ENCODE measurements around the gene C14orf119.

Gene C14orf119

GRCh38 chr14:23047751-23048693, 47.3 kb upstream of the C14orf119 start:
- H4K20me1 ChIP-seq (ENCODE audit: low read depth, low read length): no peaks in the 10 kb centered on the region
- no peaks in the 10 kb centered on the region for H3K9me2 ChIP-seq (replicated peaks; ENCODE audit: insufficient read depth, low read length)
- no peaks in the 10 kb centered on the region for H3K36me3 ChIP-seq (ENCODE audit: low read length)
- no peaks in the 10 kb centered on the region for H3K79me2 ChIP-seq (ENCODE audit: insufficient read depth, low read length)
- H3K4me2 ChIP-seq (ENCODE audit: low read depth, low read length, poor library complexity, severe bottlenecking): no peak overlapping the region
- no peak overlapping the region for H3K9ac ChIP-seq (ENCODE audit: low read length)
- H3K27me3 ChIP-seq (ENCODE audit: low read length): no peaks in the 10 kb centered on the region
- no peak overlapping the region for H2AFZ ChIP-seq (ENCODE audit: low read depth, low read length, severe bottlenecking)
- H3F3A ChIP-seq (ENCODE audit: insufficient read depth): no peaks in the 10 kb centered on the region
- H3K4me3 ChIP-seq (ENCODE audit: insufficient read depth, low read length, poor library complexity, severe bottlenecking): no peak overlapping the region
- H3K27ac ChIP-seq (ENCODE audit: low read depth, low read length): no peak overlapping the region
- TF ChIP-seq EZH2phosphoT487 (conservative IDR thresholded peaks at IDR 0.05; ENCODE audit: low read length): no peak
- no peak for TF ChIP-seq CTCF (IDR thresholded peaks at IDR 0.05; ENCODE audit: insufficient read depth, low read length, poor library complexity, severe bottlenecking)
- no peaks in the 10 kb centered on the region for H3K9me3 ChIP-seq (ENCODE audit: insufficient read depth, low read length)

GRCh38 chr14:23049011-23049410, 46.3 kb upstream of the C14orf119 start:
- H3K79me2 ChIP-seq (ENCODE audit: insufficient read depth, low read length): no peaks in the 10 kb centered on the region
- H3K9me3 ChIP-seq (ENCODE audit: insufficient read depth, low read length): no peaks in the 10 kb centered on the region
- H3K9ac ChIP-seq (ENCODE audit: low read length): no peak overlapping the region
- no peaks in the 10 kb centered on the region for H4K20me1 ChIP-seq (ENCODE audit: low read depth, low read length)
- H3K4me2 ChIP-seq (ENCODE audit: low read depth, low read length, poor library complexity, severe bottlenecking): no peak overlapping the region
- H3K27ac ChIP-seq (ENCODE audit: low read depth, low read length): no peak overlapping the region
- no peak overlapping the region for H3K4me3 ChIP-seq (ENCODE audit: insufficient read depth, low read length, poor library complexity, severe bottlenecking)
- no peaks in the 10 kb centered on the region for H3F3A ChIP-seq (ENCODE audit: insufficient read depth)
- no peaks in the 10 kb centered on the region for H3K27me3 ChIP-seq (ENCODE audit: low read length)
- H3K9me2 ChIP-seq (replicated peaks; ENCODE audit: insufficient read depth, low read length): no peaks in the 10 kb centered on the region
- H2AFZ ChIP-seq (ENCODE audit: low read depth, low read length, severe bottlenecking): no peak overlapping the region
- H3K36me3 ChIP-seq (ENCODE audit: low read length): no peaks in the 10 kb centered on the region
- TF ChIP-seq CTCF (IDR thresholded peaks at IDR 0.05; ENCODE audit: insufficient read depth, low read length, poor library complexity, severe bottlenecking) (no peak), EZH2phosphoT487 (conservative IDR thresholded peaks at IDR 0.05; ENCODE audit: low read length) (no peak)

GRCh38 chr14:23051141-23052057, 43.9 kb upstream of the C14orf119 start:
- no peak overlapping the region for H3K27ac ChIP-seq (ENCODE audit: low read depth, low read length)
- H3K9ac ChIP-seq (ENCODE audit: low read length): no peak overlapping the region
- no peaks in the 10 kb centered on the region for H3K27me3 ChIP-seq (ENCODE audit: low read length)
- H3K4me3 ChIP-seq (ENCODE audit: insufficient read depth, low read length, poor library complexity, severe bottlenecking): no peak overlapping the region
- no peak overlapping the region for H2AFZ ChIP-seq (ENCODE audit: low read depth, low read length, severe bottlenecking)
- no peaks in the 10 kb centered on the region for H3K36me3 ChIP-seq (ENCODE audit: low read length)
- no peaks in the 10 kb centered on the region for H3K9me2 ChIP-seq (replicated peaks; ENCODE audit: insufficient read depth, low read length)
- H3K4me2 ChIP-seq (ENCODE audit: low read depth, low read length, poor library complexity, severe bottlenecking): no peak overlapping the region
- H3K9me3 ChIP-seq (ENCODE audit: insufficient read depth, low read length): no peaks in the 10 kb centered on the region
- 0 out of 2 replicates have a peak, but pooled peaks cover 2% of the 10 kb centered on the region for H3F3A ChIP-seq (ENCODE audit: insufficient read depth)
- TF ChIP-seq EZH2phosphoT487 (conservative IDR thresholded peaks at IDR 0.05; ENCODE audit: low read length): no peak
- no peak for TF ChIP-seq CTCF (IDR thresholded peaks at IDR 0.05; ENCODE audit: insufficient read depth, low read length, poor library complexity, severe bottlenecking)
- H3K79me2 ChIP-seq (ENCODE audit: insufficient read depth, low read length): no peaks in the 10 kb centered on the region
- no peaks in the 10 kb centered on the region for H4K20me1 ChIP-seq (ENCODE audit: low read depth, low read length)

Measured in SU-DHL-6 (cell line).